Activated CD4-positive, alpha-beta T cell treated with anti-CD3 and anti-CD28 coated beads, Interleukin-2, amount 10 ng/mL, durations not matched to agents 7 days and 5 days (primary cell): ENCODE data around the gene ASB7. TPM values are rescaled to one million over a fixed set of nuclear protein-coding genes. Genes with fewer than 3 reads are reported as not detected.

Experiments used
- CTCF ChIA-PET: fragments of 350-600 bp; sonication (Branson Sonifier 250); formaldehyde crosslinking; loops from one replicate; lab custom pipeline; 2021; ENCODE audit warnings: antibody characterized with exemption; lab: Charles Lee
- POLR2A ChIA-PET: fragments of 350-600 bp; sonication (Branson Sonifier 250); formaldehyde crosslinking; loops from one replicate; lab custom pipeline; 2021; ENCODE audit warnings: antibody characterized with exemption; lab: Charles Lee
- DNase-seq: peaks from one replicate; pipeline ENCODE4 v3.0.0-alpha.2; 2020
- H3K27ac Mint-ChIP-seq: one replicate; pipeline ENCODE4 v1.8.0; 2021; ENCODE audit warnings: mild to moderate bottlenecking, moderate library complexity, mixed read lengths
- H3K27me3 Mint-ChIP-seq: one replicate; pipeline ENCODE4 v1.8.0; 2021; ENCODE audit warnings: mixed read lengths
- H3K36me3 Mint-ChIP-seq: one replicate; pipeline ENCODE4 v1.8.0; 2021; ENCODE audit warnings: low read depth, mixed read lengths
- H3K4me1 Mint-ChIP-seq: one replicate; pipeline ENCODE4 v1.8.0; 2021; ENCODE audit warnings: mixed read lengths
- H3K4me3 Mint-ChIP-seq: one replicate; pipeline ENCODE4 v1.8.0; 2021; ENCODE audit warnings: mild to moderate bottlenecking, moderate library complexity, mixed read lengths
- H3K9me3 Mint-ChIP-seq: one replicate; pipeline ENCODE4 v1.8.0; 2021; ENCODE audit warnings: mixed read lengths
- total RNA-seq, 2 experiments: library from RNA; stranded (reverse); gene quantifications; one replicate each; pipeline ENCODE4 v1.2.3, GENCODE V29; 2021

The ASB7 gene, protein sequence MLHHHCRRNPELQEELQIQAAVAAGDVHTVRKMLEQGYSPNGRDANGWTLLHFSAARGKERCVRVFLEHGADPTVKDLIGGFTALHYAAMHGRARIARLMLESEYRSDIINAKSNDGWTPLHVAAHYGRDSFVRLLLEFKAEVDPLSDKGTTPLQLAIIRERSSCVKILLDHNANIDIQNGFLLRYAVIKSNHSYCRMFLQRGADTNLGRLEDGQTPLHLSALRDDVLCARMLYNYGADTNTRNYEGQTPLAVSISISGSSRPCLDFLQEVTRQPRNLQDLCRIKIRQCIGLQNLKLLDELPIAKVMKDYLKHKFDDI
- 10 to 100 TPM; 21.3 to 22.8 TPM for total RNA-seq

DNA sequence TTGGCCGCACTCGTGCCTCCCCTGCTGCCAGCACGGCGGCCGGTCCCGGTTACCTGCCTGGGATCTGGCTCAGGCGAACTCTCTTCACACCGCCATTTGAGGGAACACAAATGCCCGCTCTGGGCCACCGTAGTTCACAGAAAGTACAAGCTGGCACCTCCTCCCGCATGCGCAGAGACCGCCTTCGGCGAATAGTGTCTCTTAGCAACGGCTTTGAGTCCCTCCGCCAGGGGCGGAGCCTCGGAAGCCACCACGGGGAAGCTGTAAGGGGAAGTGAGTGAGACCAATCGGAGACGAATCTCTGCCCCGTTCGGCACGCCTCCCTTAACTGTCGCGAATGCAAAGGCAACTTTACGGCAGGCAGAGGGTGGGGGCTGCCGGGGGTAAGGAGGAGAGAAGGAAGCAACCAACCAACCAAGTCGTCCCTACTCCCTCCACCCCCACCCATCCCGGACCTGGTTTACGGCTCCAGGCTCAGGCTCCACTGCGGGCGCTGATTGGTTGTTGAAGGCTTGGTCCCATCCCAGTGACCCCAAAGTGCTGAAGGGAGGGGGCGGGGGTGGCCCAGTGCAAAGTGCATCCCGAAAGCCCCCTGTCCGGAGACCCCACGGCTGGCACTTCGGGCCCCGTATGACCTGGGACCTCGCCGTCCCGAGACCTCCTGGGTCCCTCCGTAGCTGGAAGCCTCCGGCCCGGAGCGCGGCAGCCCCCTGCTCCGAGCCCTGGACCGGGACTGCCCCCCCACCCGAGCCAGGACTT, at the start of gene ASB7, which contains the start of gene LINS1:
Gene ASB7, plus strand, starts transcription at position 526 of the 759 bp plus-strand sequence. CDS start 9,628 bp downstream, outside the sequence.
Gene LINS1, minus strand, starts transcription at position 121 of the 759 bp plus-strand sequence. CDS start 21,342 bp downstream, outside the sequence.
- peaks cover 50% of the 10 kb centered on the region for H3K36me3 Mint-ChIP-seq
- no peak within 1 kb of the TSS for H3K4me3 Mint-ChIP-seq
- H3K4me1 Mint-ChIP-seq, result peaks cover 60% of the 10 kb centered on the region
- DNase-seq, result peak; percentile 100
- ChIA-PET POLR2A (interaction anchor here (0.6 to 0.7 kb wide), 3 partner anchors 34 to 433 kb away, joined by 3 to 4 read pairs (median 3); no protein-coding TSS in a partner anchor), CTCF (interaction anchor here (0.6 to 4.4 kb wide), 5 partner anchors 10 to 674 kb away, joined by 3 to 17 read pairs (median 4); no protein-coding TSS in a partner anchor)
- H3K9me3 Mint-ChIP-seq, result no peaks in the 10 kb centered on the region
- no peaks in the 10 kb centered on the region for H3K27me3 Mint-ChIP-seq
- peak within 1 kb of the TSS; percentile 95 for H3K27ac Mint-ChIP-seq

DNA sequence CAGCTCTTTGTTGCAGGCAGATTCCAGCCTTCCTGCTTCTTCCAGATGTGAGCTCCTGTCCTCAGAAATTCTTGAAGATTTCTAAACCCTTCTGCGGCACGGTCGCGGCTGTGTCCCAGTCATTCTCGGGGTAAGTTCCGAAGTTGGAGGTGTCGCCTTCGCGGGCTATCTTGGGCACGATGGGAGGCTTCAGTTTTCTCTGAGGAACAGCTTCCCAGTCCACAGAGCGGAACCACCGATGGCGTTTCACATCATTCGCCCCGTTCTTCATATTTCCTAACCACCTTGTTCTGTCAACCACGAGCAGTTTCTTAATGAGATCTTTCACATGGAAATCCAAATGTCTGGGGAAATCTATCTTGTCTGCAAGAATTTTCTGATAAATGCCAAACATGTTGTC, 48.9 kb upstream of the ASB7 start:
- Mint-ChIP-seq H3K36me3 (peaks cover 51% of the 10 kb centered on the region), H3K4me1 (no peaks in the 10 kb centered on the region), H3K27ac (no peak overlapping the region), H3K27me3 (no peaks in the 10 kb centered on the region), H3K4me3 (no peak overlapping the region), H3K9me3 (peaks cover 9% of the 10 kb centered on the region)
- DNase-seq, result no peak
- POLR2A ChIA-PET, result no interaction called here
- CTCF ChIA-PET, result no interaction called here

DNA sequence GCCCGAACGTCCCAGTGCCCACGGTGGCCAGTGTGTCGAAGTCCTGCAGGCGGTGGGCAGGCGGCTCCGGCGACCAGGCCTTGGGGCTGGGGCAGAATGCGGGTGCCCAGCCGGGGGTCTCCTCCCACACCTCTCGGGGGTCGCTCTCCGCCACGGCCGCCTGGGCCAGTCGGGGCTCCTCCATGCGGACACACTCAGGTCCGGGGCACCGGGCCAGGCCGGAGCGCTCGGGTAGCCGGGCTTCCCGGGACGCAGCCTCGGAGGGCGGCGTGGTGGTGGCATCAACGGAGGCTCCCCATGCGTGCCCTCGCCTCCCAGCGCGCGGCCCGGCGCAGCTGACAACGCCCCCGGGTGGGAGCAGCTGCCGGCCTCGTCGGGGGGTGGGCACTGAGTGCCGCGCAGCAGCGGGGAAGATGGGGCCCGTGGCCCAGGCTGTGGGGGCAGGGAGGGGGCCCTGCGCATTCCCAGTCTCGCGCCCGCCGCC, 43.6 kb upstream of the ASB7 start:
- H3K9me3 Mint-ChIP-seq, result no peaks in the 10 kb centered on the region
- H3K4me3 Mint-ChIP-seq, result no peak overlapping the region
- peaks cover 46% of the 10 kb centered on the region for H3K36me3 Mint-ChIP-seq
- H3K4me1 Mint-ChIP-seq, result no peaks in the 10 kb centered on the region
- CTCF ChIA-PET, result no interaction called here
- no peak overlapping the region for H3K27ac Mint-ChIP-seq
- DNase-seq, result no peak
- no peaks in the 10 kb centered on the region for H3K27me3 Mint-ChIP-seq
- POLR2A ChIA-PET, result no interaction called here

DNA sequence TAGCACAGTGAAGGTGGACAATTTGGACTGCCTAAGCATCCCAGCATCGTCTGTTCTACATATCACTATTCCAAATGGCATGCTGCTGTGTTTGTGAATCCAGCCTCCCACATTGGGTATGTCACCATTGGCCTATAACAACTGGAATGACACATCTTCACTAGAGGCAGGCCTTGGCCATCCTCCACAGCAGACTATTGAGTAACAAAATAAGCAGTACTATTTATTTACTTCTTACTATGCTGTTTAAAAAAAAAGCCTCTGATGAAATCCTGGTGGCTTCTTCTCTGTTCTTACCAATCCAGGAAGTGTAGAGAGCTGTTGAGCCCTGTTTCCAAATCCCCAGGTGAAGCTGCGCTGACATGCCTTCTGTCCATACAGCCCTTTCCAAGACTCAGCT, 43.1 kb upstream of the ASB7 start:
- no peaks in the 10 kb centered on the region for H3K27me3 Mint-ChIP-seq
- H3K27ac Mint-ChIP-seq, result no peak overlapping the region
- ChIA-PET POLR2A (no interaction called here), CTCF (interaction anchor here (0.8 kb wide), 1 partner anchor 1446 kb away, joined by 3 read pairs; no protein-coding TSS in a partner anchor)
- H3K4me3 Mint-ChIP-seq, result no peak overlapping the region
- H3K4me1 Mint-ChIP-seq, result no peaks in the 10 kb centered on the region
- DNase-seq, result no peak
- H3K9me3 Mint-ChIP-seq, result no peaks in the 10 kb centered on the region
- peaks cover 46% of the 10 kb centered on the region for H3K36me3 Mint-ChIP-seq

DNA sequence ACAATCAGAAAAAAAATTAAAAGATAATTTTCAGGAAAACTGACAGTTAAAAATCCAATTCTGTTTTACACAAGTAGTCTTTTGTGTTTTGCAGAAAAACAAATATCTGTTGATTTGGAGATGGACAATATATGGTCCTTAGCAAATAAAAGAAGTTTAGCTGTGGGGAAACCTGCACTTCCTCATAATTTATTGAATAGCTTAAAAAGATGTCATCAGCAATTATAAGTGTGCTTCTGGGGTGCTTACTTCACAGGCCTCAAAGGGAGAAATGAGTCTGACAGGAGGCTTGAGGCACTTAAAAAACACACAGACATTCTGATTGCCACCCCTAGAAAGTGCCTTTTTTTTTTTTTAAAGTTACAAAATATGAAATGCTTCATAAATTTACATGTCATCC, 42.1 kb upstream of the ASB7 start:
- H3K9me3 Mint-ChIP-seq, result no peaks in the 10 kb centered on the region
- CTCF ChIA-PET, result interaction anchor here (1.9 kb wide), 1 partner anchor 210 kb away, joined by 4 read pairs; no protein-coding TSS in a partner anchor
- peaks cover 48% of the 10 kb centered on the region for H3K36me3 Mint-ChIP-seq
- H3K27ac Mint-ChIP-seq, result no peak overlapping the region
- H3K27me3 Mint-ChIP-seq, result no peaks in the 10 kb centered on the region
- peaks cover 3% of the 10 kb centered on the region for H3K4me1 Mint-ChIP-seq
- DNase-seq, result no peak
- no peak overlapping the region for H3K4me3 Mint-ChIP-seq
- POLR2A ChIA-PET, result no interaction called here

DNA sequence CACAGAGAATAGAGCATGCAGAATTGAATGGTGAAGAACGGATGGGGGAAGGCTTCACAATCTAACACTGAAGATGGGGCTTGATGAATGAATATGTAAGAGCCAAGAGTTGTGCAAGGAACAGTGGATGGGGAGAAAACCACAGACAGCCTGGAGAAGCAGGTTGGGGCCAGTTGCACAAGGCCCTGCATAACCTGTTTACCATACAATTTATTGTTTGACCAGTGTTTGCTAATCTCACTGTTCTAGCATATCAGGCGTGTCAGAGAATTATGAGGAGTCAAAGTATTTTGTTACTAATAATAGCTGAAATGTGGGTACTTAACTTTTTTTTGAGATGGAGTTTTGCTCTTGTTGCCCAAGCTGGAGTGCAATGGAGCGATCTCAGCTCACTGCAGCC, 36.8 kb upstream of the ASB7 start:
- Mint-ChIP-seq H3K36me3 (peaks cover 65% of the 10 kb centered on the region), H3K9me3 (peaks cover 3% of the 10 kb centered on the region), H3K4me3 (no peak overlapping the region), H3K27me3 (no peaks in the 10 kb centered on the region), H3K27ac (no peak overlapping the region), H3K4me1 (peaks cover 16% of the 10 kb centered on the region)
- CTCF ChIA-PET, result interaction anchor here (1.8 kb wide), 1 partner anchor 25 kb away, joined by 4 read pairs; no protein-coding TSS in a partner anchor
- POLR2A ChIA-PET, result no interaction called here
- DNase-seq, result no peak

DNA sequence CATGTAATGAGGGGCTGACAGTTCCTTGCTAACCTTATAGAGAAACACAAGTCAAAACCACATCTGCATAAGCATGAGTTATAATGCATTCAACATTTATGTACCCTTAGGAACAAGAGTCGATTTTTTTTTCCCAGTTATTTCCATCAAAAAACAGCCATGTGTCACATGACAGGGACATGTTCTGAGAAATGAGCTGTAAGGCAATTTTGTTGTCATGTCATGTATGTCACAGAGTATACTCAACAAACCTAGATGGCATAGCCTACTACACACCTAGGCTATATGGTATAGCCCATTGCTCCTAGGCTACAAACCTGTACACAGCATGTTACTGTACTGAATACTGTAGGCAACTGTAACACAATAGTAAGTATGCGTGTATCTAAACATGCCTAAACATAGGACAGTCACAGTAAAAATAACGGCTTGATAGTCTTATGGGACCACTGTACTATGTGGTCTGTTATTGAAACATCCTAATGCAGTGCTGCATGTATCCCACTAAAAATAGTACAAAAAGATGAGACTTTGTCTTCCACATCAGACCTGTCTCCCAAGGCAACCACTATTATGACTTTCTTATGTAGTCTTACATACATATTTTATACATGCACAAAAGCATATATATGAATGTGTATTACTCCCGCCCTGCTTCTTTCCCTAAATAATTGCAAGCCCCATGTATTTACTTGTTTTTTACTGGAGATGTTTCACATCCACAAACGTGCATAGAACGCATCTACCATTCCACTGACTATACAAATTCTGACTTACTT, 35.4 kb upstream of the ASB7 start:
- POLR2A ChIA-PET, result no interaction called here
- Mint-ChIP-seq H3K4me1 (peaks cover 31% of the 10 kb centered on the region), H3K4me3 (no peak overlapping the region), H3K27me3 (no peaks in the 10 kb centered on the region), H3K27ac (no peak overlapping the region), H3K9me3 (peaks cover 3% of the 10 kb centered on the region), H3K36me3 (peaks cover 69% of the 10 kb centered on the region)
- DNase-seq, result no peak
- CTCF ChIA-PET, result interaction anchor here (1.0 to 1.8 kb wide), 2 partner anchors 23 to 28 kb away, joined by 4 to 5 read pairs; no protein-coding TSS in a partner anchor

DNA sequence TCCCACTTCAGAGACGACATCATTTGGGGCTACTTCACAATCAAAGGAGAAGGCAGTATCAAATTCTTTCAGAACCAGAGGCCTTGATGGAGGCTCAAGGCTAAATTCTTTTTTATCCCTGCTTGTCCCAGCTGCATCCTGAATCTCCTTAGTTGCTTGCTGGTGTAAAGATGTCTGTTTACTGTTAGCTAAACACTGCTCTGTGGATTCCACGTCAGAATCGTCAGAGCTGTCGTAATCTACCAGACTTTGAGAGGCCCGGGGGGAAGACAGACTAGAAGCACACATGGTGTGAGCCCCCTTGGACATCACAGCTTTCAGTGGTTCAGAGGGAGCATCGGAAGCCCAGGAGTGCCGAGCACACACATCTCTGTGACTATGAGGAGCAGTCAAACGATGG, 33.0 kb upstream of the ASB7 start:
- no peaks in the 10 kb centered on the region for H3K27me3 Mint-ChIP-seq
- POLR2A ChIA-PET, result no interaction called here
- H3K9me3 Mint-ChIP-seq, result peaks cover 3% of the 10 kb centered on the region
- no peak for DNase-seq
- H3K27ac Mint-ChIP-seq, result peak overlapping the region; percentile 73
- peaks cover 72% of the 10 kb centered on the region for H3K36me3 Mint-ChIP-seq
- H3K4me1 Mint-ChIP-seq, result peaks cover 45% of the 10 kb centered on the region
- CTCF ChIA-PET, result no interaction called here
- no peak overlapping the region for H3K4me3 Mint-ChIP-seq

DNA sequence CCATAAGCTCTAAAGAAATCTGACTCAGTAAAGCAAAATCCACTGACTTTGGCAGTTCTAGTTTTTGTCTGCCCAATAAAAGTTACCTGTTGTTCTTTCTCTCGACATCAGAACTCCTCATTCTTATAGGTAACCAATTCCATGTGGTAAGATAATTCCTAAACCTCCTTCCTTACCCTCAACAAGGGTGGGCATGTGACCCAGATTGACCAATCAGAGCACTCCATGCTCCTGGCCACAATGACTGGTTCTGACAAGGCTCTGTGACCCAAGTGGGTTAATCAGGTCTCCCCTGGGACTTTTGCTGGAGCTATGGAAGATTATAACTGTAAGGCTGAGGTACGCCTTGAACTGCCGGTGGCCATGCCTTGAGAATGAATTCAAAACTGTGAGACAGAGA, 32.1 kb upstream of the ASB7 start:
- ChIA-PET POLR2A (no interaction called here), CTCF (interaction anchor here (1.3 kb wide), 1 partner anchor 45 kb away, joined by 3 read pairs; no protein-coding TSS in a partner anchor)
- Mint-ChIP-seq H3K9me3 (peaks cover 3% of the 10 kb centered on the region), H3K4me1 (peaks cover 46% of the 10 kb centered on the region), H3K4me3 (peak overlapping the region; percentile 48), H3K36me3 (peaks cover 74% of the 10 kb centered on the region), H3K27me3 (no peaks in the 10 kb centered on the region), H3K27ac (peak overlapping the region; percentile 92)
- DNase-seq, result no peak

DNA sequence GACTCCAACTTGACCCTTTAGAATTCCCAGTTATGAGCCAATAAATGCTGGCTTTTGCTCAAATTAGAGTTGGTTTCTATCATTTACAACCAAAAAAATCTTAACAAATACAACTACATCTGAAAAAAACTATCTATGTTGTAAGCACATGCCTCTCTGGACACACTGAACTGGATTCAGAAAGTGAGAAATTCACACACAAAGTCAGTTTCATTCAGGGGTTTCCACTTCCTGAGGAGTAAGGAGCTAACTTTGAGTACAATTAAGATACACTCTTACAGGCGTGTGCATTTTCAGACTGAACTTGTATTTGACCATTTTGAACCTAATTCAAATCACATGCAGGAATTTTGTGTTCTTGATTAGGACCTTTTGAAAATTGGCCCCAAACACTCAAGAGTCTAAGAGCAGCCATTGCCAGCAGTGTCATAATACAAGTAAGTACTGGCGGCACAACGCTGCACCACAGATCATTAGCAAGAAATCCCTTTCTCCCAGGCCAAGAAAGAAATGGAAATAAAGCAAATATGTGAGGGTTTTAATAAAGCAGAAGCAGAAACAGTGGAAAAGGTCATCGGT, 31.6 kb upstream of the ASB7 start:
- POLR2A ChIA-PET, result no interaction called here
- H3K36me3 Mint-ChIP-seq, result peaks cover 76% of the 10 kb centered on the region
- no peaks in the 10 kb centered on the region for H3K27me3 Mint-ChIP-seq
- no peak for DNase-seq
- peaks cover 52% of the 10 kb centered on the region for H3K4me1 Mint-ChIP-seq
- CTCF ChIA-PET, result interaction anchor here (0.6 to 1.3 kb wide), 3 partner anchors 45 to 221 kb away, joined by 3 read pairs; no protein-coding TSS in a partner anchor
- H3K27ac Mint-ChIP-seq, result peak overlapping the region; percentile 92
- H3K9me3 Mint-ChIP-seq, result peaks cover 3% of the 10 kb centered on the region
- peak overlapping the region; percentile 48 for H3K4me3 Mint-ChIP-seq

DNA sequence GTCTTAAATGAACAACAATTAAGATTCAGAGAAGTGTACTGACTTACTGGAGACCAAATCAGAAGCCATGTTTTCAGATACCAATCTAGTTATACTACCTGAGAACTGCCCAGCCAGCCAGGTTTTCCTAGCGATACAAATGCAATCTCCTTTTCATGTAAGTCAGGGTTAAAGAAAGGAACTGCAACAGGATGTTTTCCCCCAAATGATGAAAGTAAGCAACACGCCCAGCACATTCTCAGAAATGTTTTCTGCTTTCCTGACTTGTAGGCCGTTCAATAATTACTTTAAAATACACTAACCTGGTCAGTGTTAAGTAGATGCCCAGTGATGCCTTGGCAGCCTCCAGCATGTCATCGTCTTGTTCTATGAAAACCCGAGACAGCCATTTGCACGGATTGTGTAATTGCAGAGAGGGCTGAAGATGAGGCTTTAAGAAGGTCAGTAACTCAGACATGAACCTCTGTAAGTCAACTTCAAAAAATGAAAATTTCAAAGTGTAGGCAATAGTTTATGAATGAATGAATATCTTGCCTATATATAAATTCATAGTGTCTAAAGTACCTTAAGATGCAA, 30.7 kb upstream of the ASB7 start:
- DNase-seq, result peak; percentile 34
- Mint-ChIP-seq H3K27me3 (no peaks in the 10 kb centered on the region), H3K27ac (peak overlapping the region; percentile 92), H3K36me3 (peaks cover 80% of the 10 kb centered on the region), H3K9me3 (peaks cover 3% of the 10 kb centered on the region), H3K4me1 (peaks cover 55% of the 10 kb centered on the region), H3K4me3 (peak overlapping the region; percentile 48)
- CTCF ChIA-PET, result interaction anchor here (0.6 to 1.9 kb wide), 8 partner anchors 18 to 653 kb away, joined by 3 to 15 read pairs (median 3); partner anchors contain the start of genes ASB7 and LINS1
- POLR2A ChIA-PET, result interaction anchor here (1.5 kb wide), 1 partner anchor 32 kb away, joined by 4 read pairs; no protein-coding TSS in a partner anchor
